ENCODE results near the gene PDSS1.

DNA sequence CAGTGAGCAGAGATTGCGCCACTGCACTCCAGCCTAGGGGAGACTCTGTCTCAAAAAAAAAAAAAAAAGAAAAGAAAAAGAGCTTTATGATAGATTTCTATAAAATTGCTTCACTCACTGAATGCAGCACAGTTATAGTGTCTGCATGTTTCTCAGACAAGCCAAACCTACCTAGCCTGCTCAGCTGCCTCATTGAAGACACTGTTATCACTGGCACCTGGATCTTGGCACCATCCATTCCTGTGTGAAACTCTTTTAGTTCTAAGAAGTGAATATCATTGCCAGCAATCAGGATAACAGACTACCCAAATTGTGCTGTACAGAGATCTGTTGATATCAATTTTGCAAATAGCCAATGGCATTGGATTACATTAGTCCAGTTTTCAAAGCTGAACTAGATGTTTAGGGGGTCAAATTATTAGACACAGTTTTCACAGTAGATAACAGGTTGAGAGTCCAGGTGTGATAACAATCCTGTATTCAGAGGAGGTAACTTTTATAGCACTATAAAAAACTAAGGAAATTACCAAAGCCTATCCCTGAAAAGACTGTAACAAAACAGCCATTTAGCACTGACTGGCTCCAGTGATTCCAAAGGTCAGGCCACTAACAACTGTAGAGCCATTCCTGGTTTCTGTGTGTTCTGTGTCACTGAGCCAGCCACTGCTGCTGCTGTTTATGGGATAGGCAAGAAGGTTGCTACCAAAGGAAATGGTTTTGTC lies 17.1 kb downstream of the PDSS1 start:
- TF ChIP-seq, protein P1, sequence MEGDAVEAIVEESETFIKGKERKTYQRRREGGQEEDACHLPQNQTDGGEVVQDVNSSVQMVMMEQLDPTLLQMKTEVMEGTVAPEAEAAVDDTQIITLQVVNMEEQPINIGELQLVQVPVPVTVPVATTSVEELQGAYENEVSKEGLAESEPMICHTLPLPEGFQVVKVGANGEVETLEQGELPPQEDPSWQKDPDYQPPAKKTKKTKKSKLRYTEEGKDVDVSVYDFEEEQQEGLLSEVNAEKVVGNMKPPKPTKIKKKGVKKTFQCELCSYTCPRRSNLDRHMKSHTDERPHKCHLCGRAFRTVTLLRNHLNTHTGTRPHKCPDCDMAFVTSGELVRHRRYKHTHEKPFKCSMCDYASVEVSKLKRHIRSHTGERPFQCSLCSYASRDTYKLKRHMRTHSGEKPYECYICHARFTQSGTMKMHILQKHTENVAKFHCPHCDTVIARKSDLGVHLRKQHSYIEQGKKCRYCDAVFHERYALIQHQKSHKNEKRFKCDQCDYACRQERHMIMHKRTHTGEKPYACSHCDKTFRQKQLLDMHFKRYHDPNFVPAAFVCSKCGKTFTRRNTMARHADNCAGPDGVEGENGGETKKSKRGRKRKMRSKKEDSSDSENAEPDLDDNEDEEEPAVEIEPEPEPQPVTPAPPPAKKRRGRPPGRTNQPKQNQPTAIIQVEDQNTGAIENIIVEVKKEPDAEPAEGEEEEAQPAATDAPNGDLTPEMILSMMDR (IDR thresholded peaks at IDR 0.05; ENCODE audit: low read depth, low read length) = no peak
- TF ChIP-seq EZH2phosphoT487 (IDR thresholded peaks at IDR 0.05; ENCODE audit: low read depth) = no peak
